Suprapubic skin (tissue), 4 donors: ENCODE data around the gene CCDC85B.

Experiments
- POLR2A ChIP-seq, 2 donors: fragments of 450-650 bp; IDR thresholded peaks; one replicate each; pipeline ENCODE4 v1.6.1; 2017; ENCODE audit warnings: antibody characterized with exemption in 2 of 2, mild to moderate bottlenecking in 2 of 2, moderate library complexity in 2 of 2
- POLR2AphosphoS5 ChIP-seq, 3 donors: sonication (generic); formaldehyde crosslinking; IDR thresholded peaks; one replicate each; pipeline ENCODE4 v1.6.1; 2017; ENCODE audit warnings: antibody characterized with exemption in 3 of 3
- TF ChIP-seq, protein P1 (sequence below), 2 donors: fragments of 200-600 bp in 1 of 2; fragments of 450-650 bp in 1 of 2; sonication (generic) in 1 of 2; IDR thresholded peaks; one replicate each; pipeline ENCODE4 v1.5.1; 2016 to 2019; ENCODE audit warnings: antibody characterized with exemption in 2 of 2, mild to moderate bottlenecking in 1 of 2, moderate library complexity in 1 of 2

DNA sequence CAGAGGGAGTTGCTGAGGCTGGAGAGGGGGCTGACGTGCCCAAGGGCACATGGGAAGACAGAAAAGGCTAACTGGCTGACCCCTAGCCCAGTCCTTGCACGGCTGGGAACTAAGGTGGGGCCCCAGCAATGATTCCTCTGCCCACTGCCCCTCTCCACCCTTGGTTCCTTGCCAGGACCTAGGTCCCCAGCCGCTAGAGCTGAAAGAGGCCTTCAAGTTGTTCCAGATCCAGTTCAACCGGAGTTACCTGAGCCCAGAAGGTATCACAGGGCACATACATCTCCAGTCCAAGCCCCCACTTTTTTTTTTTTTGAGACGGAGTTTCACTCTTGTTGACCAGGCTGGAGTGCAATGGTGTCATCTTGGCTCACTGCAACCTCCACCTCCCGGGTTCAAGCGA, 10.4 kb upstream of the CCDC85B start:
- TF ChIP-seq, protein P1, sequence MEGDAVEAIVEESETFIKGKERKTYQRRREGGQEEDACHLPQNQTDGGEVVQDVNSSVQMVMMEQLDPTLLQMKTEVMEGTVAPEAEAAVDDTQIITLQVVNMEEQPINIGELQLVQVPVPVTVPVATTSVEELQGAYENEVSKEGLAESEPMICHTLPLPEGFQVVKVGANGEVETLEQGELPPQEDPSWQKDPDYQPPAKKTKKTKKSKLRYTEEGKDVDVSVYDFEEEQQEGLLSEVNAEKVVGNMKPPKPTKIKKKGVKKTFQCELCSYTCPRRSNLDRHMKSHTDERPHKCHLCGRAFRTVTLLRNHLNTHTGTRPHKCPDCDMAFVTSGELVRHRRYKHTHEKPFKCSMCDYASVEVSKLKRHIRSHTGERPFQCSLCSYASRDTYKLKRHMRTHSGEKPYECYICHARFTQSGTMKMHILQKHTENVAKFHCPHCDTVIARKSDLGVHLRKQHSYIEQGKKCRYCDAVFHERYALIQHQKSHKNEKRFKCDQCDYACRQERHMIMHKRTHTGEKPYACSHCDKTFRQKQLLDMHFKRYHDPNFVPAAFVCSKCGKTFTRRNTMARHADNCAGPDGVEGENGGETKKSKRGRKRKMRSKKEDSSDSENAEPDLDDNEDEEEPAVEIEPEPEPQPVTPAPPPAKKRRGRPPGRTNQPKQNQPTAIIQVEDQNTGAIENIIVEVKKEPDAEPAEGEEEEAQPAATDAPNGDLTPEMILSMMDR (IDR thresholded peaks at IDR 0.05): no peak
- no peak for TF ChIP-seq POLR2AphosphoS5 (IDR thresholded peaks at IDR 0.05)
- TF ChIP-seq POLR2A (IDR thresholded peaks at IDR 0.05): no peak
